GM12891 (cell line): Measurements from ENCODE around the gene SLC8B1.

ENCODE experiments used
- PAX5 ChIP-seq: IDR thresholded peaks from 2 replicates; pipeline ENCODE4 v1.6.1; 2011; ENCODE audit warnings: low read length, moderate library complexity, mild to moderate bottlenecking; ENCODE audit not compliant: insufficient read depth, severe bottlenecking
- POLR2A ChIP-seq: IDR thresholded peaks from 2 replicates; pipeline ENCODE4 v1.6.1; 2011; ENCODE audit warnings: low read depth, low read length, control low read depth

DNA sequence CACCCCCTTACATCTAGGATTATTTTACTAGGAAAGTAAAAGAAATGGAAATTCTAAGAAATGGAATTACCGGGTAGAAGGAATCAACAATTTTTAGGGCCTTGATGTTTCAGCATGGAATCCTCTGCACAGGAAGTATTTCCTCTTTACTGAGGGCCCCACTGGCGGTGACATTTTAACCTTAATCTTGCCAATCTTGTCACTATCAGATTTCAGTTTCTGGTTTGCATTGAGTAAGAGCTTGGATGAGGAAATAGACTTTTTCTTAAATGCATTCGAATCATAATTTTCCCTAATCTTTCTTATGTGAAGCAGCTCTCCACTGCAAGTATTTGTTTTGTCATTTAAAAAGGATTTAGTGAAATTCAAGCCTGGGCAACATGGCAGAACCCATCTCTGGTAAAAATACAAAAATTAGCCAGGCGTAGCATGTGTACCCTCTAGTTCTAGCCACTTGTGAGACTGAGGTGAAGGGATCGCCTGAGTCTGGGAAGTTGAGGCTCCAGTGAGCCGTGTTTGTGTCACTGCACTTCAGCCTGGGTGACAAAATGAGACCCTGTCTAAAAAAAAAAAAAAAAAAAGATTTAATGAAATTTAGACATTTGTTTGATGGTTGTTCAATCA lies 73.0 kb downstream of the SLC8B1 start:
- no peak for TF ChIP-seq PAX5
- TF ChIP-seq POLR2A = no peak
